Endothelial cell of umbilical vein (primary cell): ENCODE measurements around the gene JUND. TPM values are rescaled to one million over a fixed set of nuclear protein-coding genes. Genes with fewer than 3 reads are reported as not detected.

ENCODE experiments used
- BruUV-seq: library from RNA; stranded (reverse); fragments of 400-500 nt; replicated peaks from 2 replicates; lab custom pipeline; 2021; lab: Mats Ljungman, UMichigan
- CTCF ChIA-PET: fragments of 300-600, 350-600 bp; sonication (Branson Sonifier 250); formaldehyde crosslinking; loops from one replicate; lab custom pipeline; 2021; ENCODE audit warnings: antibody characterized with exemption, inconsistent platforms; lab: Charles Lee
- POLR2A ChIA-PET: fragments of 300-600, 350-600 bp; sonication (Branson Sonifier 250); formaldehyde crosslinking; loops from one replicate; lab custom pipeline; 2021; ENCODE audit warnings: antibody characterized with exemption, inconsistent platforms; lab: Charles Lee
- DNase-seq: peaks from one replicate; pipeline ENCODE4 v3.0.0-alpha.2; 2011; ENCODE audit warnings: low read depth, low spot score
- FAIRE-seq: peaks from 2 replicates; lab custom pipeline; 2011; peaks lifted over from hg19 to GRCh38; lab: Jason Lieb, UNC
- H2AFZ ChIP-seq: 2 replicates; pipeline ENCODE4 v1.6.0; 2012; ENCODE audit warnings: low read depth, low read length, control low read depth, inconsistent platforms
- H3K27ac ChIP-seq: 2 replicates; pipeline ENCODE4 v1.5.1; 2011; ENCODE audit warnings: low read depth, mild to moderate bottlenecking, control low read depth, low read length, moderate library complexity; ENCODE audit not compliant: insufficient read depth
- H3K27me3 ChIP-seq, 2 experiments: 2 replicates each; pipeline versions ENCODE4 v1.6.0 to v1.6.1; 2011; ENCODE audit warnings: low read length in 2 of 2, mixed read lengths in 1 of 2; ENCODE audit not compliant: control insufficient read depth in 2 of 2, insufficient read depth in 2 of 2
- H3K36me3 ChIP-seq, 2 experiments: 2 replicates in 1 of 2; 3 replicates in 1 of 2; pipeline ENCODE4 v1.5.1; 2011; ENCODE audit warnings: low read length in 2 of 2, mild to moderate bottlenecking in 1 of 2, moderate library complexity in 1 of 2; ENCODE audit not compliant: control insufficient read depth in 2 of 2, insufficient read depth in 2 of 2; ENCODE audit errors: extremely low read depth in 1 of 2
- H3K4me1 ChIP-seq: 3 replicates; pipeline ENCODE4 v1.5.1; 2011; ENCODE audit warnings: mild to moderate bottlenecking, low read length; ENCODE audit not compliant: control insufficient read depth, insufficient read depth; ENCODE audit errors: extremely low read depth
- H3K4me2 ChIP-seq: 2 replicates; pipeline ENCODE4 v1.6.1; 2011; ENCODE audit warnings: low read length, control low read depth, mixed read lengths; ENCODE audit not compliant: insufficient read depth
- H3K4me3 ChIP-seq, 3 experiments: fragments of 200-600 bp in 1 of 3; sonication (generic), shearing (Covaris generic) in 1 of 3; replicated peaks in 1 of 3; 2 replicates each; pipeline ENCODE4 v1.5.1; 2011 to 2016; ENCODE audit warnings: control low read depth in 3 of 3, low read length in 3 of 3, mild to moderate bottlenecking in 2 of 3, inconsistent platforms in 1 of 3, low read depth in 1 of 3, moderate library complexity in 1 of 3; ENCODE audit not compliant: insufficient read depth in 1 of 3
- H3K79me2 ChIP-seq: 2 replicates; pipeline ENCODE4 v1.6.0; 2012; ENCODE audit warnings: low read length, inconsistent platforms; ENCODE audit not compliant: control insufficient read depth, insufficient read depth
- H3K9ac ChIP-seq: replicated peaks from 2 replicates; pipeline ENCODE3; 2011; ENCODE audit warnings: low read length, control low read depth; ENCODE audit not compliant: insufficient read depth; ENCODE audit errors: extremely low read depth
- H3K9me1 ChIP-seq: replicated peaks from 3 replicates; pipeline ENCODE4 v1.6.0; 2011; ENCODE audit warnings: mild to moderate bottlenecking, low read length; ENCODE audit not compliant: control insufficient read depth, insufficient read depth; ENCODE audit errors: extremely low read depth
- H3K9me3 ChIP-seq: replicated peaks from 2 replicates; pipeline ENCODE4 v1.5.1; 2012; ENCODE audit warnings: low read length, inconsistent platforms; ENCODE audit not compliant: control insufficient read depth, insufficient read depth
- H4K20me1 ChIP-seq: replicated peaks from 2 replicates; pipeline ENCODE3; 2011; ENCODE audit warnings: mild to moderate bottlenecking, low read length; ENCODE audit not compliant: control insufficient read depth, insufficient read depth; ENCODE audit errors: extremely low read depth
- EZH2 ChIP-seq: IDR thresholded peaks from 2 replicates; pipeline ENCODE4 v1.6.1; 2012; ENCODE audit warnings: borderline replicate concordance, low read depth, mild to moderate bottlenecking, moderate library complexity, low read length, inconsistent platforms; ENCODE audit not compliant: severe bottlenecking
- FOS ChIP-seq: IDR thresholded peaks from 2 replicates; pipeline ENCODE4 v1.6.1; 2011; ENCODE audit warnings: mild to moderate bottlenecking, low read length, moderate library complexity, borderline replicate concordance; ENCODE audit not compliant: insufficient read depth
- GATA2 ChIP-seq: IDR thresholded peaks from 2 replicates; pipeline ENCODE4 v1.7.0; 2011; ENCODE audit warnings: low read depth, mild to moderate bottlenecking, moderate library complexity, mixed read lengths, low read length; ENCODE audit not compliant: insufficient read length, insufficient read depth
- JUN ChIP-seq: IDR thresholded peaks from 2 replicates; pipeline ENCODE4 v1.6.1; 2011; ENCODE audit warnings: borderline replicate concordance, low read depth; ENCODE audit not compliant: insufficient read length, insufficient read depth
- MAX ChIP-seq: IDR thresholded peaks from 2 replicates; pipeline ENCODE4 v1.6.1; 2011; ENCODE audit not compliant: insufficient read depth, insufficient read length
- MYC ChIP-seq: IDR thresholded peaks from one replicate; pipeline ENCODE4 v1.6.1; 2011; ENCODE audit warnings: mild to moderate bottlenecking, low read depth, low read length
- POLR2A ChIP-seq: IDR thresholded peaks from 2 replicates; pipeline ENCODE4 v1.6.1; 2012; ENCODE audit warnings: low read depth, mild to moderate bottlenecking, control low read depth, low read length
- POLR2AphosphoS5 ChIP-seq: IDR thresholded peaks from 2 replicates; pipeline ENCODE4 v1.6.1; 2012; ENCODE audit warnings: low read depth, mild to moderate bottlenecking, control low read depth, low read length, moderate library complexity; ENCODE audit not compliant: insufficient read depth
- dilution Hi-C: fragments of 300-500 bp; cut with MboI; formaldehyde crosslinking; loops from one replicate; pipeline ENCODE4 v1.15.0; 2019; ENCODE audit warnings: low sequenced_read_pairs; ENCODE audit not compliant: extremely low pct_ligation_motif_present
- intact Hi-C: fragments of 100-400 bp; cut with micrococcal nuclease; formaldehyde crosslinking; loops from one replicate; pipeline ENCODE4 v1.10.0; 2022
- polyA plus RNA-seq, 4 experiments: library from polyadenylated mRNA; depleted of rRNA in 3 of 4; stranded (reverse) in 3 of 4; unstranded in 1 of 4; fragments of >200 nt; gene quantifications; 2 replicates each; pipeline versions ENCODE4 v1.2.1 to v1.2.3, GENCODE V29; 2011 to 2012; ENCODE audit warnings: missing spikeins in 1 of 4
- total RNA-seq: library from RNA; stranded (reverse); gene quantifications from 2 replicates; pipeline ENCODE4 v1.2.3, GENCODE V29; 2021
- TF ChIP-seq, protein P1 (sequence below), 2 donors: IDR thresholded peaks; 1 replicate in 1 of 2; 2 replicates in 1 of 2; pipeline ENCODE4 v1.5.1; 2011; ENCODE audit warnings: low read length in 2 of 2, mild to moderate bottlenecking in 2 of 2, moderate library complexity in 2 of 2, control low read depth in 1 of 2, inconsistent platforms in 1 of 2, low read depth in 1 of 2; ENCODE audit not compliant: insufficient read depth in 1 of 2; ENCODE audit errors: extremely low read depth in 1 of 2

JUND gene
- total and polyA plus RNA-seq, 2 donors (not counting 3 experiments of a cell fraction or from before 2014, with no cell fraction given) = 91.4 to 130 TPM

DNA sequence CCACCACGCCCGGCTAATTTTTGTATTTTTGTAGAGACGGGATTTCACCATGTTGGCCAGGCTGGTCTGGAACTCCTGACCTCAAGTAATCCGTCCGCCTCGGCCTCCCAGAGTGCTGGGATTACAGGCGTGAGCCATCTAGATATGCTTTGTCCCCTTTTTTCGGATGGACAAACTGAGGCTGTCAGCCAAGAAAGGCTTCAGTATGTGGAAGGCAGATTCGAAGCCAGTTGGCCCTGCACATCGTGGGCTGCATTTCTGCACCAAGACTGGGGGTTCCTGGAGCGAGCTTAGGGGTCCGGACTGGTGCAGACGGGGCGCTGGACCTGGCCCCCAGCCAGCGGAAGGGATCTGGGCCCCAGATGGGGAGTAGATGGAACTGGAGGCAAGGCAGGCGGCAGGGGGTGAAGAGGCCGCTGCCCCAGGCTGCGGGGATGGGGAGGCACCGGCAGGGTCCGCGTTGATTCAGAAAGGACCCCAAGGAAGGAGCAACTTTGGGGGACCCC lies 9.7 kb upstream of the JUND start:
- ChIA-PET POLR2A (interaction anchor here (0.9 to 4.2 kb wide), 2 partner anchors 10 to 13 kb away, joined by 3 to 100 read pairs; partner anchors contain the start of gene JUND), CTCF (interaction anchor here (1.4 to 3.8 kb wide), 3 partner anchors 10 to 37 kb away, joined by 5 to 64 read pairs (median 21); partner anchors contain the start of gene JUND)
- Histone ChIP-seq H3K9me1 (no peaks in the 10 kb centered on the region), H3K36me3 (no peaks in the 10 kb centered on the region), H3K27me3 (no peaks in the 10 kb centered on the region), H3K4me2 (peak overlapping the region; percentile 44), H3K79me2 (no peaks in the 10 kb centered on the region), H2AFZ (peak overlapping the region; percentile 94), H3K27ac (no peak overlapping the region), H3K9me3 (no peaks in the 10 kb centered on the region), H3K9ac (no peak overlapping the region), H3K4me3 (peak overlapping the region in 1 of 3 experiments; percentile 56), H3K4me1 (peaks cover 16% of the 10 kb centered on the region), H4K20me1 (no peaks in the 10 kb centered on the region)
- no TSS peak for BruUV-seq
- no peak for FAIRE-seq
- no peak for DNase-seq
- dilution Hi-C loops (no loop called here), intact Hi-C loops (no loop called here)
- no peak for TF ChIP-seq MAX
- no peak for TF ChIP-seq GATA2
- no peak for TF ChIP-seq POLR2AphosphoS5
- TF ChIP-seq, protein P1, sequence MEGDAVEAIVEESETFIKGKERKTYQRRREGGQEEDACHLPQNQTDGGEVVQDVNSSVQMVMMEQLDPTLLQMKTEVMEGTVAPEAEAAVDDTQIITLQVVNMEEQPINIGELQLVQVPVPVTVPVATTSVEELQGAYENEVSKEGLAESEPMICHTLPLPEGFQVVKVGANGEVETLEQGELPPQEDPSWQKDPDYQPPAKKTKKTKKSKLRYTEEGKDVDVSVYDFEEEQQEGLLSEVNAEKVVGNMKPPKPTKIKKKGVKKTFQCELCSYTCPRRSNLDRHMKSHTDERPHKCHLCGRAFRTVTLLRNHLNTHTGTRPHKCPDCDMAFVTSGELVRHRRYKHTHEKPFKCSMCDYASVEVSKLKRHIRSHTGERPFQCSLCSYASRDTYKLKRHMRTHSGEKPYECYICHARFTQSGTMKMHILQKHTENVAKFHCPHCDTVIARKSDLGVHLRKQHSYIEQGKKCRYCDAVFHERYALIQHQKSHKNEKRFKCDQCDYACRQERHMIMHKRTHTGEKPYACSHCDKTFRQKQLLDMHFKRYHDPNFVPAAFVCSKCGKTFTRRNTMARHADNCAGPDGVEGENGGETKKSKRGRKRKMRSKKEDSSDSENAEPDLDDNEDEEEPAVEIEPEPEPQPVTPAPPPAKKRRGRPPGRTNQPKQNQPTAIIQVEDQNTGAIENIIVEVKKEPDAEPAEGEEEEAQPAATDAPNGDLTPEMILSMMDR (IDR thresholded peaks at IDR 0.05; ENCODE audit: extremely low read depth in 1 of 2, insufficient read depth in 1 of 2, low read depth in 1 of 2, low read length in 2 of 2) = no peak
- TF ChIP-seq JUN = no peak
- no peak for TF ChIP-seq EZH2
- TF ChIP-seq FOS = no peak
- no peak for TF ChIP-seq POLR2A
- TF ChIP-seq MYC = no peak
